B cell (primary cell): ENCODE results near the gene MX1. TPM values are rescaled to one million over a fixed set of nuclear protein-coding genes. Genes with fewer than 3 reads are reported as not detected.

Experiments used
- ATAC-seq: fragments of 200-7000 bp; cut with Tn5 transposase; one replicate; pipeline ENCODE4 v1.10.0; 2021; ENCODE audit warnings: low read depth, mild to moderate bottlenecking, moderate number of reproducible peaks, moderate library complexity
- CTCF ChIA-PET: fragments of 350-600 bp; sonication (Branson Sonifier 250); formaldehyde crosslinking; loops from one replicate; lab custom pipeline; 2021; ENCODE audit warnings: antibody characterized with exemption, inconsistent platforms; lab: Charles Lee
- POLR2A ChIA-PET: fragments of 350-600 bp; sonication (Branson Sonifier 250); formaldehyde crosslinking; loops from one replicate; lab custom pipeline; 2021; ENCODE audit warnings: antibody characterized with exemption; lab: Charles Lee
- DNase-seq: peaks from one replicate; pipeline ENCODE4 v3.0.0; 2013
- H2AFZ ChIP-seq: 2 replicates; pipeline ENCODE4 v1.6.1; 2012; ENCODE audit warnings: mild to moderate bottlenecking, low read depth, low read length; ENCODE audit not compliant: insufficient read depth, poor library complexity, severe bottlenecking
- H3K27ac ChIP-seq, 2 donors: 1 replicate in 1 of 2; 2 replicates in 1 of 2; pipeline ENCODE4 v1.5.1; 2012 to 2013; ENCODE audit warnings: low read length in 2 of 2, mild to moderate bottlenecking in 2 of 2, moderate library complexity in 1 of 2
- H3K27me3 ChIP-seq, 4 experiments: fragments of 200-600 bp in 1 of 4; sonication (generic) in 1 of 4; replicated peaks in 1 of 4; 1 replicate in 2 of 4; 2 replicates in 2 of 4; pipeline versions ENCODE4 v1.6.1 to v1.7.0; 2013 to 2016; ENCODE audit warnings: low read length in 3 of 4, mild to moderate bottlenecking in 2 of 4, mixed read lengths in 1 of 4, moderate library complexity in 1 of 4; ENCODE audit not compliant: insufficient read depth in 4 of 4, control insufficient read depth in 3 of 4; ENCODE audit errors: control extremely low read depth in 1 of 4
- H3K36me3 ChIP-seq, 2 experiments: replicated peaks in 1 of 2; 1 replicate in 1 of 2; 2 replicates in 1 of 2; pipeline versions ENCODE4 v1.6.1 to v1.7.1; 2013; ENCODE audit warnings: low read length in 1 of 2; ENCODE audit not compliant: insufficient read depth in 2 of 2, control insufficient read depth in 1 of 2; ENCODE audit errors: control extremely low read depth in 1 of 2, extremely low read depth in 1 of 2
- H3K4me1 ChIP-seq, 2 donors: fragments of 200-600 bp in 1 of 2; sonication (generic) in 1 of 2; 1 replicate in 1 of 2; 2 replicates in 1 of 2; pipeline versions ENCODE4 v1.5.1 to v1.6.1; 2013 to 2017; ENCODE audit warnings: low read length in 2 of 2; ENCODE audit not compliant: control insufficient read depth in 2 of 2, insufficient read depth in 2 of 2
- H3K4me2 ChIP-seq: replicated peaks from 2 replicates; pipeline ENCODE3; 2012; ENCODE audit warnings: mild to moderate bottlenecking, low read depth, low read length; ENCODE audit not compliant: poor library complexity, severe bottlenecking
- H3K4me3 ChIP-seq, 5 experiments: fragments of 200-600 bp in 1 of 5; sonication (generic) in 1 of 5; 1 replicate in 3 of 5; 2 replicates in 2 of 5; pipeline versions ENCODE4 v1.5.1 to v1.7.0; 2011 to 2016; ENCODE audit warnings: low read length in 4 of 5, mild to moderate bottlenecking in 4 of 5, low read depth in 2 of 5, control low read depth in 1 of 5, moderate library complexity in 1 of 5; ENCODE audit not compliant: insufficient read depth in 1 of 5; ENCODE audit errors: control extremely low read depth in 1 of 5, extremely low read depth in 1 of 5
- H3K79me2 ChIP-seq: fragments of 200-600 bp; sonication (generic); one replicate; pipeline ENCODE4 v1.6.0; 2016; ENCODE audit warnings: low read length; ENCODE audit not compliant: control insufficient read depth, insufficient read depth
- H3K9ac ChIP-seq: fragments of 200-600 bp; sonication (generic); 2 replicates; pipeline ENCODE4 v1.6.1; 2017; ENCODE audit warnings: mild to moderate bottlenecking, low read length, moderate library complexity
- H3K9me3 ChIP-seq, 3 donors: one replicate each; pipeline versions ENCODE4 v1.6.1 to v1.7.1; 2013; ENCODE audit warnings: low read length in 2 of 3; ENCODE audit not compliant: control insufficient read depth in 2 of 3, insufficient read depth in 1 of 3; ENCODE audit errors: control extremely low read depth in 1 of 3
- H4K20me1 ChIP-seq: 2 replicates; pipeline ENCODE4 v1.6.0; 2012; ENCODE audit warnings: mild to moderate bottlenecking, low read length; ENCODE audit not compliant: insufficient read depth, control insufficient read depth, poor library complexity, severe bottlenecking
- H3K27ac Mint-ChIP-seq: one replicate; pipeline ENCODE4 v1.8.0; 2021; ENCODE audit warnings: mixed read lengths
- H3K27me3 Mint-ChIP-seq: one replicate; pipeline ENCODE4 v1.8.0; 2021; ENCODE audit warnings: mixed read lengths
- H3K4me1 Mint-ChIP-seq: one replicate; pipeline ENCODE4 v1.8.0; 2021; ENCODE audit warnings: mixed read lengths
- H3K4me3 Mint-ChIP-seq: one replicate; pipeline ENCODE4 v1.8.0; 2021; ENCODE audit warnings: mixed read lengths
- H3K9me3 Mint-ChIP-seq: one replicate; pipeline ENCODE4 v1.8.0; 2022; ENCODE audit warnings: mixed read lengths; ENCODE audit not compliant: insufficient read depth
- EZH2 ChIP-seq: IDR thresholded peaks from 2 replicates; pipeline ENCODE4 v1.6.1; 2012; ENCODE audit warnings: borderline replicate concordance, low read depth, mild to moderate bottlenecking, moderate library complexity, low read length; ENCODE audit not compliant: insufficient read depth, poor library complexity, severe bottlenecking
- WGBS: methylation state at CpG from one replicate; pipeline ENCODE4 v1.1.5; 2013; ENCODE audit warnings: missing lambda C conversion rate; ENCODE audit not compliant: insufficient coverage; 5-methylcytosine and 5-hydroxymethylcytosine counted together
- intact Hi-C: fragments of 100-400 bp; cut with micrococcal nuclease; formaldehyde crosslinking; loops from one replicate; pipeline ENCODE4 v1.10.0; 2022
- polyA plus RNA-seq: library from polyadenylated mRNA; depleted of rRNA; stranded (reverse); fragments of >200 nt; gene quantifications from 2 replicates; pipeline ENCODE4 v1.2.3, GENCODE V29; 2012
- total RNA-seq, 2 donors: library from RNA; stranded (reverse); fragments of 120-200 nt in 1 of 2; gene quantifications; 1 replicate in 1 of 2; 2 replicates in 1 of 2; pipeline versions ENCODE4 v1.2.3 to v1.2.4, GENCODE V29; 2013 to 2022
- TF ChIP-seq, protein P1 (sequence below): fragments of 200-600 bp; IDR thresholded peaks from one replicate; pipeline ENCODE4 v1.8.0; 2022; ENCODE audit warnings: antibody characterized with exemption, mild to moderate bottlenecking

The MX1 gene
- total and polyA plus RNA-seq, 2 donors (not counting 1 experiment from before 2014, with no cell fraction given) = 57.6 to 62.9 TPM

DNA sequence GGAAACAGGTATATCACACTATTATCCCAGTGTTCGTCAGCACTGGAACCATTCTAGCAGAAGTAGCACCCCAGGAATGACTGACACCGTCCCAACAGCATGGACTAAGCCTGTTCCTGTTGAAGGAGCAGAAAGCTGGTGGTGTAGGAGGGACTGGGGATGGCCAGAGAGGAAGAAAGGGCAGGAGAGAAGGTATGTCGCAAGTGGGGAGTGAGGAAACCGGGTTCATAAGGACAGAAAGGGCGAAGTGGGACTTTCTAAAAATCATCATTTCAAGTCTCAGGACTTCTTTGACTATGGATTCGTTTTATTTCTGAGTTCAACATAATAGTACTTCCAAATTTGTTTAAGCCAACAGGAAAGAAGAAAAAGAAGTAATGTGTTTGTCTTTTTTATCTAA, 19.7 kb upstream of the MX1 start:
- no peaks in the 10 kb centered on the region for H3K9me3 Mint-ChIP-seq
- peaks cover 0 to 9% (median 0%) of the 10 kb centered on the region in 3 donors for H3K9me3 ChIP-seq
- peaks cover 2% of the 10 kb centered on the region for H3K4me1 Mint-ChIP-seq
- no peak overlapping the region for H3K4me3 ChIP-seq
- no peaks in the 10 kb centered on the region for H3K79me2 ChIP-seq
- H3K36me3 ChIP-seq = peaks cover 7 to 75% of the 10 kb centered on the region in 2 experiments
- no peak overlapping the region for H3K9ac ChIP-seq
- H3K4me2 ChIP-seq = no peak overlapping the region
- H3K27me3 ChIP-seq = no peaks in the 10 kb centered on the region
- intact Hi-C loops = no loop called here
- H3K27ac Mint-ChIP-seq = no peak overlapping the region
- no peaks in the 10 kb centered on the region for H4K20me1 ChIP-seq
- no peak overlapping the region for H3K4me3 Mint-ChIP-seq
- H3K27ac ChIP-seq = no peak overlapping the region
- peaks cover 0 to 2% of the 10 kb centered on the region in 2 donors for H3K4me1 ChIP-seq
- H3K27me3 Mint-ChIP-seq = no peaks in the 10 kb centered on the region
- ATAC-seq (no peak), DNase-seq (no peak)
- WGBS = 86% methylated on average over 1 of the region's 6 CpGs
- ChIA-PET POLR2A (no interaction called here), CTCF (no interaction called here)
- H2AFZ ChIP-seq = no peak overlapping the region
- TF ChIP-seq, protein P1, sequence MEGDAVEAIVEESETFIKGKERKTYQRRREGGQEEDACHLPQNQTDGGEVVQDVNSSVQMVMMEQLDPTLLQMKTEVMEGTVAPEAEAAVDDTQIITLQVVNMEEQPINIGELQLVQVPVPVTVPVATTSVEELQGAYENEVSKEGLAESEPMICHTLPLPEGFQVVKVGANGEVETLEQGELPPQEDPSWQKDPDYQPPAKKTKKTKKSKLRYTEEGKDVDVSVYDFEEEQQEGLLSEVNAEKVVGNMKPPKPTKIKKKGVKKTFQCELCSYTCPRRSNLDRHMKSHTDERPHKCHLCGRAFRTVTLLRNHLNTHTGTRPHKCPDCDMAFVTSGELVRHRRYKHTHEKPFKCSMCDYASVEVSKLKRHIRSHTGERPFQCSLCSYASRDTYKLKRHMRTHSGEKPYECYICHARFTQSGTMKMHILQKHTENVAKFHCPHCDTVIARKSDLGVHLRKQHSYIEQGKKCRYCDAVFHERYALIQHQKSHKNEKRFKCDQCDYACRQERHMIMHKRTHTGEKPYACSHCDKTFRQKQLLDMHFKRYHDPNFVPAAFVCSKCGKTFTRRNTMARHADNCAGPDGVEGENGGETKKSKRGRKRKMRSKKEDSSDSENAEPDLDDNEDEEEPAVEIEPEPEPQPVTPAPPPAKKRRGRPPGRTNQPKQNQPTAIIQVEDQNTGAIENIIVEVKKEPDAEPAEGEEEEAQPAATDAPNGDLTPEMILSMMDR = no peak
- no peak for TF ChIP-seq EZH2

DNA sequence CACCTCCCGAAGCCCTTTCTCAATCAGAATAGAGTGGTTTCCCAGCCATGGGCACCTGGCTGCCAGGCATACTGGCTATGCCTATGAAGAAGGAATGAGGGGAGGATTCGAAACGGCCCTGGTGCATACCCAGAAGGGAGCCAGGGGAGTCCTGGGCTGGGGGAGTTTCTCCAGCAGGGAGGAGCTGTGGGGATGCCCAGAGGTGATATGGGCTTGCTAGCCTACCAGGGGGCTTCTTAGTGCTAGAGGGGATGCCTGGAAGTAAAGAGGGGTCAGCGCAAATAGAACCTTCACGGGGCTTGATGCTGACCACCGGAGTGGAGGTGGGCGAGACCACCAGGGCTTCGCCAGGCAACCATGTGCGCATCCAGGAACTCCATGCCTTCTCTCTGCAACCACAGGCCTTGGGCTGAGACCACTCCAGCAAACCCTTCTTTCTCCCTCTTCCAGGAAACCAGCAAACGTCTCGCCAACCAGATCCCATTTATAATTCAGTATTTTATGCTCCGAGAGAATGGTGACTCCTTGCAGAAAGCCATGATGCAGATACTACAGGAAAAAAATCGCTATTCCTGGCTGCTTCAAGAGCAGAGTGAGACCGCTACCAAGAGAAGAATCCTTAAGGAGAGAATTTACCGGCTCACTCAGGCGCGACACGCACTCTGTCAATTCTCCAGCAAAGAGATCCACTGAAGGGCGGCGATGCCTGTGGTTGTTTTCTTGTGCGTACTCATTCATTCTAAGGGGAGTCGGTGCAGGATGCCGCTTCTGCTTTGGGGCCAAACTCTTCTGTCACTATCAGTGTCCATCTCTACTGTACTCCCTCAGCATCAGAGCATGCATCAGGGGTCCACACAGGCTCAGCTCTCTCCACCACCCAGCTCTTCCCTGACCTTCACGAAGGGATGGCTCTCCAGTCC, 18.2 kb upstream of the MX1 start:
- H3K9ac ChIP-seq = no peak overlapping the region
- TF ChIP-seq, protein P1 = no peak
- no peak for TF ChIP-seq EZH2
- Mint-ChIP-seq H3K27ac (no peak overlapping the region), H3K4me3 (no peak overlapping the region), H3K27me3 (no peaks in the 10 kb centered on the region), H3K4me1 (peaks cover 6% of the 10 kb centered on the region), H3K9me3 (peaks cover 2% of the 10 kb centered on the region)
- H3K27ac ChIP-seq = no peak overlapping the region
- H4K20me1 ChIP-seq = no peaks in the 10 kb centered on the region
- no peak overlapping the region for H3K4me2 ChIP-seq
- no peaks in the 10 kb centered on the region for H3K27me3 ChIP-seq
- peaks cover 0 to 7% of the 10 kb centered on the region in 2 donors for H3K4me1 ChIP-seq
- WGBS = 97% methylated on average over 20 of the region's 24 CpGs
- H3K4me3 ChIP-seq = no peak overlapping the region
- no peak overlapping the region for H2AFZ ChIP-seq
- POLR2A ChIA-PET = no interaction called here
- CTCF ChIA-PET = no interaction called here
- DNase-seq (no peak), ATAC-seq (no peak)
- intact Hi-C loops = no loop called here
- H3K36me3 ChIP-seq = peaks cover 7 to 69% of the 10 kb centered on the region in 2 experiments
- no peaks in the 10 kb centered on the region for H3K79me2 ChIP-seq
- H3K9me3 ChIP-seq = peaks cover 0 to 10% (median 3%) of the 10 kb centered on the region in 3 donors
